ENCODE measurements around the gene STRIP1.

STRIP1 gene

GRCh38 chr1:110098222-110099026 lies 64.0 kb downstream of the STRIP1 start:
- no peak for DNase-seq

- no peak for DNase-seq
Observed at GRCh38 chr1:110100335-110100734, 65.9 kb downstream of the STRIP1 start.

GRCh38 chr1:110102081-110102480 lies 67.7 kb downstream of the STRIP1 start:
- no peak for DNase-seq

Measured in CD4-positive, alpha-beta T cell treated with Interferon gamma for 1 hour (primary cell).